GM20431 (cell line): ENCODE results near the gene ARHGEF7.

Experiments used
- in situ Hi-C: fragments of 300-500 bp; cut with MseI, MboI; formaldehyde crosslinking; loops from one replicate; pipeline ENCODE4 v1.15.0; 2020; ENCODE audit warnings: low sequenced_read_pairs; ENCODE audit not compliant: unreplicated experiment

ARHGEF7 gene

GRCh38 chr13:111282997-111283396, 167.9 kb downstream of the ARHGEF7 start:
- in situ Hi-C loops, result no loop called here

DNA sequence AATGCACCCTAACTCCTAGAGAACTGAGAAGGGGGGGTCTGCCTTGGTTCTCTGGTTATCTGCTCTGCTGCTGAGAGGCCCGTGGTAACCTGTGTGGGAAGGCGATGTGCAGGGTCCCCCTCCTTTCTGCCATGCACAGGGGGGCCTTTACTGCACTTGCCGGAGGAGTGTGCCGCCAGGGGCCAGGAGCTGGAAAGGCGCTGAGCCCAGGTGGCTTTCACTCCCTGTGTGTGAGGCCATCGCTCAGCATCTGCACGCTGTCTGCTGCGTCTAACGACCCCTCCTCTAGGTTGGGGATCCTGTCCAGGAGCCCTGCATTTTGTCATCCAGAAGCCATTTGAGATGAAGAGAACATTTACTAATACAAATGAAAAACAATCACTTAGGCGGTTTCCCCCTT, 168.3 kb downstream of the ARHGEF7 start:
- in situ Hi-C loops, result no loop called here

GRCh38 chr13:111283991-111284390, 168.9 kb downstream of the ARHGEF7 start:
- in situ Hi-C loops, result no loop called here

DNA sequence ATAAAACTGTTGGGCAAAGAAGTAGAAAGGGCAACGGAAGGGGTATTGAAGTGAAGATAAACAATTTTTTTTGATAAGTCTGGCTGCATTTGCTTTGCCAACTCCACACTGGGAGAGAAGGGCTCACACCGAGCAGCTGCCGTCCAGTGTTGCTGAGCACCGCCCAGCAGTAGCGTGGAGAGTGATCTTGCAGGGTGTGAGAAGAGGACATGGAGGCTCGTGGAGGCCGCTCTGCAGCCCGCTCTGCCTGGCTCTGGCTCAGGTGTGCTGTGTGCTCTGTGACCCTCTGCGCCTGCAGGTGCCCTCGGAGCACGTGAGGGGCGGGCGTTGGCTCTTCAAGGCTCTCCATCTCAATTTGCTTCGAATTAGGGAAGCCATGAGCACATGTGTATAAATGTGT, 169.5 kb downstream of the ARHGEF7 start:
- in situ Hi-C loops, result no loop called here

DNA sequence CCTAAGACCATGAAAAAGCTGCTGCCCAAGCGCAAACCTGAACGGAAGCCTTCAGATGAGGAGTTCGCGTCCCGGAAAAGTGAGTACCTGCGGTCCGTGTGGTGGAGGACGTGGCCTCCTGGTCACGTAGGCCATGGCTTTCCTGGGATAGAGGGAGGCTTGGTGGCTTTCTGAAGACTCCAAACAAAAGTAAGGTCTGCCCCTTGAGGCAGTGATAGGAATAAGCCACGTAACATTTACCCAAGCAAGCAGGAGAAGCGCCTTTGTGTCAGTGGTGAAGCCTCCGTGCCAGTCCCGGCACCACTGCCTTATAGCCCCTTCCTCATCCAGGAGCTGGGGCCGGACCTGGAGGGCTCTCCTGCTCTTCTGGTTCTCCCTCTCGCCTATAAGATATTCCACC, 171.1 kb downstream of the ARHGEF7 start:
- in situ Hi-C loops, result no loop called here

DNA sequence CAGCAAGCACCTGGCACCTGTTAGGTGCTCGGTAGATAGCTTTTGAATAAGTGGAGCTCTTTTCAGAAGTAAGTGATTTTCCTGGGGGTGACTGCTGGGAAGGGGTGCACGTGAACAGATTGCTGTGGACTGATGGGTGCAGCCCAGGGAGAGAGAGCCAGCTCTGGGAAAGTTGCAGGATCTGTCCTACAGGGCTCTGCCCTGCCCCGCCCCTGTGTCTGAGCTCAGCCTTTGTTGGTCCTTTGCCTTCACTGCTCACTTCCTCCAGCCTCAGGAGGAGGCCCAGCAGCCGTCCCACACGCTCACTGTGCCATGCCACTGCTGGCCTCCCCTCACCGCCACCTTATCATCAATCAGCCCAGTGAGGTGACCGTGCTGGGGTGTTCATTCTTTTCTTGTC, 171.6 kb downstream of the ARHGEF7 start:
- in situ Hi-C loops, result no loop called here

- in situ Hi-C loops, result no loop called here
Measured at GRCh38 chr13:111287201-111287600, 172.1 kb downstream of the ARHGEF7 start.

DNA sequence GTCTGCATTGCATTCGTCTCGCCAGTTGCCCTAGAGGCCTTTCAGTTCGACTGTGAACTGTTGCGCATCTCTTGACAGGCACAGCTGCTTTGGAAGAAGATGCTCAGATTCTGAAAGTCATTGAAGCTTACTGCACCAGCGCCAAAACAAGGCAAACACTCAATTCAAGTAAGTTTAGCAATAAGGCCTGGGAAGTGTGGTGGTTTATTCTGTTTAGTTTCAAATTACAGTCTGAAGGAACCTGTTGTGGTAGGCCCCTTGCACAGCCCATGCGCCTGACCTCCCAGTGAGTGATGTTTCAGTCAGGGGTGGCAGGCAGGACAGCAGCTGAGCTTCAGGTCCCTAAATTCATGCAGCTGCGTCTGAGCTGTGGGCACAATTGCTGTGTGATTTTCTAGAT, 173.2 kb downstream of the ARHGEF7 start:
- in situ Hi-C loops, result no loop called here

DNA sequence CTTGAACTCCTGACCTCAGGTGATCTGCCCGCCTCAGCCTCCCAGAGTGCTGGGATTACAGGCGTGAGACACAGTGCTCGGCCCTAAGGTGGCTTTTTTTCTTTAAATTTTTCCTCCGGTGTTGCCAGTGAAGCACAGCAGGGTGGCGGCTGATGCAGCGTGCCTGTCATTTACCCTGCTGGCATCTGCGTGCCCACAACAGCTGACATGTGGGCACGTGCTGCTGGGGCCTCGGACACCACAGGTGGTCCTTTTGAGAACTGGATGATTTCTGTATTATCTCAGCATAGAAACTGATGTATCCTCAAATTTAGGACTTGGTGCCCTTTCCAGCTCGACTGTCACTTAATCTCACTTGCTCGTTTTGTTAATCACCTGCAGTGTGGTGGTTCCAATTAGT, 174.1 kb downstream of the ARHGEF7 start:
- in situ Hi-C loops, result no loop called here

GRCh38 chr13:111291908-111292307, 176.8 kb downstream of the ARHGEF7 start:
- in situ Hi-C loops, result no loop called here

GRCh38 chr13:111292710-111293485, 177.8 kb downstream of the ARHGEF7 start:
- in situ Hi-C loops, result no loop called here

DNA sequence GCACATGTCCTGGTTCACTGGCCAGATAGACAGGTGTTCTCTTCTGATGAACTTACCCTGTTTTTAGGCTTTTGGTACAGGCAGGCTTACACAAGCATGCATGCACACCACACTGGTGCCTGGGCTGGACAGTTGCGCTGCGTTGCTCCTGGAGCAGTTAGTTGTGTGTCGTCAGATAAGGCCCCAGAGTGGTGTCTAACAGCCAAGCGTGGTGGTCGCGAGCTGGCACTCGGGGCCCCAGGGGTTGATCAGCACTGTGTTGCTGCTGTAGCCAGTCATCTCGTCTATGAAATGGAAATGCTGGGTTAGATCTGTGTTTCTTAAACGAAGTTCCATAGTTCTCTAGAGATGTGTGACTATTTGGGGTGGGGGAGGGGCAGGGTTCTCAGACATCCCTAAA, 180.8 kb downstream of the ARHGEF7 start:
- in situ Hi-C loops, result no loop called here

DNA sequence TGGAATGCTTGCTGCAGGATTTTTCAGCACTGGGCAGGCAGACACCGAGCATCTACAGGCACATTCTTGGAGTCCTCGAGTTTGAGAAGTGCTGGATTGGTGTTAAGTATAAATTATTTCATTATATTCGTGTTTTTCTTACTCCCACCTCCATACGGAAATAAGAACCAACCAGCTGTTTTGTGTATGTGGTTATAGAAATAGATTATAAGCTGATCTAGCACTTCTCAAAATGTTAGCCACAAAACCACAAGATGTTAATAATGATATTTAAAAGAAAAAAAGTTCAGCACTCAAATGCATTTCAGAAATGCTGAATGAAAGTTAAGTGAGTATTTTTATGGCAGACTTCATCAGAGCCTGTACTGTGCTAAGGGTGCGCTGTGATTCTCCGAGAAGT, 181.3 kb downstream of the ARHGEF7 start:
- in situ Hi-C loops, result no loop called here

- in situ Hi-C loops, result no loop called here
Measured at GRCh38 chr13:111298214-111298975, 183.3 kb downstream of the ARHGEF7 start.

- in situ Hi-C loops, result no loop called here
Measured at GRCh38 chr13:111302045-111302726, 187.1 kb downstream of the ARHGEF7 start.

DNA sequence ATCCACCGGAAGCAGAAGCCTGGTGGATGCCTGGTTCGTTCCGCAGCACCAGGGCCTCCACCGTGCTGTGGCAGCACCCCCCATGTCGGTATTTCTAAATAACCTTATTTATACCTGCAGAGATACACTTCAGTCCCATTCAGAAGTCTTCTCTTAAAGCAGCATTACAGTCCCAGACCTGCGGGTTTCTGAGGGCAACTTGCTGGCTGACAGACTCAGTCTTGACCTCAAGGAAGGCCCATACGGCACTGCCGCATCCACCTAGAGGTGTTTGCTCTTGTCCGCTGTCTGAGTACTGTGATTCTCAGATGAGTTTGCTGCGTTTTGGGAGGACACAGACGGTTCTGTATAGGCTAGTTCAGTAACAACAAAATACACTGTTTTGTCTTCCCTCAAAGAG, 188.4 kb downstream of the ARHGEF7 start:
- in situ Hi-C loops, result no loop called here

DNA sequence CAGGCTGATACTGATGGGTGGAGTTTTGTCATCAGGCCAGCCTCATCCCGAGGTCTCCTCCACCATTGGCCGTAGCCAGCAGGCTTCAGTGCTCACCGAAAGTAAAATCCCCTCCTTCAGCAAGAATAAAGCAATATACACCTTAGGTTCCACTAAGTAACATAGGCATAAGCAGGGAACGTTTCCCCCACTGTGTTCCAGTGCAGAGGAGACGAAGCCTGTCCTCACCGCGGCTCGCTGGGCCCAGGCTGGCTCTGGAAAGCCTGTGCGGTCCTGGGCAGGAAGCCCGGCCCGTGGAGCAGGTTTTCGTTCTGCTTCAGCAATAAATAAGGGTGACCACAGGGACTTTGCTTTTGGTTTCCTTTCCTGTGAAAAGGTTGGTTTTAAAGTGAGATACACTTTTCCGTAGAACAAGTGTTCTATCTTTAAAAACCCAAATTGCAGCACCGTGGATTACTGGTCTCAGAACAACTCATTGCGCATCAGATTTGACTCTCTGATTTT, 189.0 kb downstream of the ARHGEF7 start:
- in situ Hi-C loops, result no loop called here

DNA sequence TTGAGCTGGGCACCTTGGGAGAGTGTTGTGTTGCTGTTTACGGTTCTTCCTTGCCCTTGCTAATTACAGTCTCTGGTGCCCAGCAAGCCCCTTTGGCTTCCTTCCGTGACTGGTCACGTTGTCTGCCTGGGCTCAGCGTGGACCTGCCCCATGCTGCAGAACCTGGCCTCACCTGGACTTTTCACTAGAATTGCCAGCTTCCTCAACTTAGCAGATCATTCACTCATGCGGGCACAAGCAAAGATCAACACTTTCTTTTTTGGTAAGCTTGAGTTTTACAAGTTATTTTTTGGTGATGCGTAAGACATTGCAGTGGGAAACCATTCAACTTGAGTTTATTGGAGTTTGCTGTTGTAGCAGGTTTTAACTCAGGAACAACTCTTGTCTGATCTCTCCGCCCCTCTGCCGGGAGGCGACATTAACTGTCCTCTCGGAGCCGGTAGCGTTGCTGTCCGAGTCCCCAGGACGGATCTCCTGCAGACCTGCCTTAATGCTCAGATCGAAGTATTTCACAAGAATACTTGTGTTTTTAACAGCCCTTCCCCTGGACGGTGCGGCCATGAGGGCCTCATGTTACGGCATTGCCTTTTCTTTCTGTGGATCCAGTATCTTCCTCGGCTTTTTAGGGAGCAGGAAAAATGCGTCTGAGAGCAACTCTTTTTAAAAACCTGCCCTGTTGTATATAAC, 189.6 kb downstream of the ARHGEF7 start:
- in situ Hi-C loops, result no loop called here

- in situ Hi-C loops, result no loop called here
Measured at GRCh38 chr13:111312944-111313590, 198.0 kb downstream of the ARHGEF7 start.

DNA sequence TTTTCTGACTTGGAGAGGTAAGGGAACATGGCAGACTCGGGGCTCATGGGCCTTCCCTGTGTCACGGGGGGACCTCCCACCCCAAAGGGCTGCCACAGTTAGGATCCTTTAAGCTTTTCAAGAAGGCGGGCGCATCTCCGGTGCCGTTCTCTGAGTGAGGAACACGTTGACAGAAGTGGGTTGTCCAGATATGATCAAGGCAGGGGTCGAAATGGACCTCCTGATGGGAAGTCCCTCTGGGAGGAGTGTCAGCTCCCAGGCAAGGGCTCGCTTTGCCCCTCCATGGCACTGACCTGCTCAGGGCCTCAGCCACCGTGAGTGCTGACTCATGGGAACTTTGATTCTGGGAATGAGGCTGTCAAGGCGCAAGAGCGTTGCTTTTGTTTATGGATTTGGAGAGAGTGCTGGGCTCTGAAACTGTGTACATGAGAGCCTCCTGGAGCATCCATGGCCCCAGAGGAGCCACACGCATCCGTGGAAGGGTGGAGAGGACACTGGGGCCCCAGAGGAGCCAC, 198.9 kb downstream of the ARHGEF7 start:
- in situ Hi-C loops, result no loop called here
